ENCODE measurements around the gene RETN. TPM values are rescaled to one million over a fixed set of nuclear protein-coding genes. Genes with fewer than 3 reads are reported as not detected.

RETN gene
- total RNA-seq, 1 experiment from 2014 or later: not detected

DNA sequence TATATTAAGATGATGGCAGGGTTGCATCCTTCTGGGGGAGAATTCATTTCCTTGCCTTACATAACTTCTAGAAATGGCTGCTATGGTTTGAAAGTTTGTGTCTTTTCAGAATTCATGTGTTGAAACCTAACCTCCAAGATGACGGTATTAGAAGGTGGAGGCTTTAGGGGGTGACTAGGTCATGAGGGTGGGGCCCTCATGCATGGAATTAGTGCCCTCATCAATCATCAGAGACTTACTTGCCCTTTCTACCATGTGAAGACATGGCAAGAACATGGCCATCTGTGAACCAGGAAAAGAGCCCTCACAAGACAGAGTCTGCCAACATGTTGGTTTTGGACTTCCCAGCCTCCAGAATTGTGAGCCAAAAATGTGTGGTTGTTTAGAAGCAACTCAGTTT is 47.9 kb downstream of the RETN start:
- in situ Hi-C loops (cut with HindIII; ENCODE audit: low pct_unique_long_range_greater_than_20kb, low sequenced_read_pairs): no loop called here
- intact Hi-C loops (cut with micrococcal nuclease; ENCODE audit: unreplicated experiment): no loop called here
- Histone ChIP-seq H3K9me3 (ENCODE audit: control insufficient read depth, insufficient read depth, low read depth, low read length) (no peaks in the 10 kb centered on the region), H3K36me3 (ENCODE audit: control insufficient read depth, insufficient read depth, low read length) (no peaks in the 10 kb centered on the region), H3K4me3 (ENCODE audit: low read depth in 2 of 2, low read length in 2 of 2) (no peak overlapping the region), H3K4me1 (ENCODE audit: control insufficient read depth, insufficient read depth, low read length) (no peaks in the 10 kb centered on the region), H3K27me3 (ENCODE audit: control insufficient read depth, insufficient read depth, low read length) (no peaks in the 10 kb centered on the region), H3K27ac (ENCODE audit: low read length) (no peak overlapping the region)
- CTCF ChIA-PET: no interaction called here
- ATAC-seq (no peak), DNase-seq (ENCODE audit: low read depth, low spot score) (no peak)
- no TSS peak for BruUV-seq (replicated peaks)
- TF ChIP-seq, protein P1, sequence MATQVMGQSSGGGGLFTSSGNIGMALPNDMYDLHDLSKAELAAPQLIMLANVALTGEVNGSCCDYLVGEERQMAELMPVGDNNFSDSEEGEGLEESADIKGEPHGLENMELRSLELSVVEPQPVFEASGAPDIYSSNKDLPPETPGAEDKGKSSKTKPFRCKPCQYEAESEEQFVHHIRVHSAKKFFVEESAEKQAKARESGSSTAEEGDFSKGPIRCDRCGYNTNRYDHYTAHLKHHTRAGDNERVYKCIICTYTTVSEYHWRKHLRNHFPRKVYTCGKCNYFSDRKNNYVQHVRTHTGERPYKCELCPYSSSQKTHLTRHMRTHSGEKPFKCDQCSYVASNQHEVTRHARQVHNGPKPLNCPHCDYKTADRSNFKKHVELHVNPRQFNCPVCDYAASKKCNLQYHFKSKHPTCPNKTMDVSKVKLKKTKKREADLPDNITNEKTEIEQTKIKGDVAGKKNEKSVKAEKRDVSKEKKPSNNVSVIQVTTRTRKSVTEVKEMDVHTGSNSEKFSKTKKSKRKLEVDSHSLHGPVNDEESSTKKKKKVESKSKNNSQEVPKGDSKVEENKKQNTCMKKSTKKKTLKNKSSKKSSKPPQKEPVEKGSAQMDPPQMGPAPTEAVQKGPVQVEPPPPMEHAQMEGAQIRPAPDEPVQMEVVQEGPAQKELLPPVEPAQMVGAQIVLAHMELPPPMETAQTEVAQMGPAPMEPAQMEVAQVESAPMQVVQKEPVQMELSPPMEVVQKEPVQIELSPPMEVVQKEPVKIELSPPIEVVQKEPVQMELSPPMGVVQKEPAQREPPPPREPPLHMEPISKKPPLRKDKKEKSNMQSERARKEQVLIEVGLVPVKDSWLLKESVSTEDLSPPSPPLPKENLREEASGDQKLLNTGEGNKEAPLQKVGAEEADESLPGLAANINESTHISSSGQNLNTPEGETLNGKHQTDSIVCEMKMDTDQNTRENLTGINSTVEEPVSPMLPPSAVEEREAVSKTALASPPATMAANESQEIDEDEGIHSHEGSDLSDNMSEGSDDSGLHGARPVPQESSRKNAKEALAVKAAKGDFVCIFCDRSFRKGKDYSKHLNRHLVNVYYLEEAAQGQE (IDR thresholded peaks at IDR 0.05; ENCODE audit: insufficient read depth in 1 of 2, low read depth in 2 of 2, low read length in 1 of 2): no peak
- TF ChIP-seq CTCF (IDR thresholded peaks at IDR 0.05): no peak
- no peak for TF ChIP-seq POLR2AphosphoS5 (IDR thresholded peaks at IDR 0.05; ENCODE audit: low read depth, low read length)
- TF ChIP-seq SIN3A (IDR thresholded peaks at IDR 0.05; ENCODE audit: borderline replicate concordance, insufficient read depth, low read depth, low read length): no peak
- no peak for TF ChIP-seq TCF7L2 (IDR thresholded peaks at IDR 0.05; ENCODE audit: low read depth, low read length)
- POLR2A ChIA-PET: no interaction called here

- CTCF ChIA-PET: no interaction called here
- no peaks in the 10 kb centered on the region for H3K9me3 ChIP-seq (ENCODE audit: control insufficient read depth, insufficient read depth, low read depth, low read length)
- H3K4me1 ChIP-seq (ENCODE audit: control insufficient read depth, insufficient read depth, low read length): no peaks in the 10 kb centered on the region
- intact Hi-C loops (cut with micrococcal nuclease; ENCODE audit: unreplicated experiment) (no loop called here), in situ Hi-C loops (cut with HindIII; ENCODE audit: low pct_unique_long_range_greater_than_20kb, low sequenced_read_pairs) (no loop called here)
- no peak overlapping the region for H3K4me3 ChIP-seq (ENCODE audit: low read depth in 2 of 2, low read length in 2 of 2)
- no peak for ATAC-seq
- no peak for DNase-seq (ENCODE audit: low read depth, low spot score)
- no peaks in the 10 kb centered on the region for H3K36me3 ChIP-seq (ENCODE audit: control insufficient read depth, insufficient read depth, low read length)
- POLR2A ChIA-PET: no interaction called here
- H3K27ac ChIP-seq (ENCODE audit: low read length): no peak overlapping the region
- no TSS peak for BruUV-seq (replicated peaks)
- TF ChIP-seq, protein P1 (IDR thresholded peaks at IDR 0.05; ENCODE audit: insufficient read depth in 1 of 2, low read depth in 2 of 2, low read length in 1 of 2): no peak
- no peak for TF ChIP-seq SIN3A (IDR thresholded peaks at IDR 0.05; ENCODE audit: borderline replicate concordance, insufficient read depth, low read depth, low read length)
- TF ChIP-seq POLR2AphosphoS5 (IDR thresholded peaks at IDR 0.05; ENCODE audit: low read depth, low read length): no peak
- TF ChIP-seq TCF7L2 (IDR thresholded peaks at IDR 0.05; ENCODE audit: low read depth, low read length): no peak
- no peak for TF ChIP-seq CTCF (IDR thresholded peaks at IDR 0.05)
- H3K27me3 ChIP-seq (ENCODE audit: control insufficient read depth, insufficient read depth, low read length): no peaks in the 10 kb centered on the region
Observed at GRCh38 chr19:7718668-7719067, 49.8 kb downstream of the RETN start.

Other genes with a start within 250 kb of the RETN start
- gene PEX11G, start 180.0 kb upstream of the RETN start, total RNA-seq (2021; ENCODE audit: unreplicated experiment): 2.9 TPM
- gene ZNF358, start 152.9 kb upstream of the RETN start, total RNA-seq (2021; ENCODE audit: unreplicated experiment): 30.2 TPM
- gene MCOLN1, start 146.4 kb upstream of the RETN start, total RNA-seq (2021; ENCODE audit: unreplicated experiment): 28.0 TPM
- gene PNPLA6, start 133.3 kb upstream of the RETN start, total RNA-seq (2021; ENCODE audit: unreplicated experiment): 176 TPM
- gene CAMSAP3, start 73.2 kb upstream of the RETN start, total RNA-seq (2021; ENCODE audit: unreplicated experiment): 1.7 TPM
- 36.9 TPM for gene XAB2, start 39.5 kb upstream of the RETN start, total RNA-seq (2021; ENCODE audit: unreplicated experiment)
- gene PET100, start 39.3 kb upstream of the RETN start, total RNA-seq (2021; ENCODE audit: unreplicated experiment): 109 TPM
- not detected for gene PCP2, start 35.3 kb upstream of the RETN start, total RNA-seq (2021; ENCODE audit: unreplicated experiment)
- 102 TPM for gene STXBP2, start 31.9 kb upstream of the RETN start, total RNA-seq (2021; ENCODE audit: unreplicated experiment)
- gene MCEMP1, start 8.0 kb downstream of the RETN start, total RNA-seq (2021; ENCODE audit: unreplicated experiment): not detected
- gene TRAPPC5, start 11.8 kb downstream of the RETN start, total RNA-seq (2021; ENCODE audit: unreplicated experiment): 101 TPM
- gene FCER2, start 33.1 kb downstream of the RETN start, total RNA-seq (2021; ENCODE audit: unreplicated experiment): 0.15 TPM
- gene CLEC4G, start 63.1 kb downstream of the RETN start, total RNA-seq (2021; ENCODE audit: unreplicated experiment): not detected
- not detected for gene CD209, start 78.5 kb downstream of the RETN start, total RNA-seq (2021; ENCODE audit: unreplicated experiment)
- not detected for gene CLEC4M, start 94.2 kb downstream of the RETN start, total RNA-seq (2021; ENCODE audit: unreplicated experiment)
- gene EVI5L, start 161.2 kb downstream of the RETN start, total RNA-seq (2021; ENCODE audit: unreplicated experiment): 6.4 TPM
- 3.7 TPM for gene PRR36, start 205.3 kb downstream of the RETN start, total RNA-seq (2021; ENCODE audit: unreplicated experiment)
- gene LRRC8E, start 219.5 kb downstream of the RETN start, total RNA-seq (2021; ENCODE audit: unreplicated experiment): 5.0 TPM
- gene MAP2K7, start 234.8 kb downstream of the RETN start, total RNA-seq (2021; ENCODE audit: unreplicated experiment): 32.9 TPM
- 12.5 TPM for gene TGFBR3L, start 245.8 kb downstream of the RETN start, total RNA-seq (2021; ENCODE audit: unreplicated experiment)